ENCODE data around the gene ACSL3. TPM values are rescaled to one million over a fixed set of nuclear protein-coding genes. Genes with fewer than 3 reads are reported as not detected.
A peak's percentile ranks its signal among the peaks of the same experiment; 100 is the strongest.
"Not testable (repeated sequence)": the region's sequence is repeated elsewhere in the genome, so short reads cannot be mapped to it uniquely, and the experiment has no call there.

The ACSL3 gene
- total RNA-seq, 1 donor from 2014 or later: 87.0 TPM

DNA sequence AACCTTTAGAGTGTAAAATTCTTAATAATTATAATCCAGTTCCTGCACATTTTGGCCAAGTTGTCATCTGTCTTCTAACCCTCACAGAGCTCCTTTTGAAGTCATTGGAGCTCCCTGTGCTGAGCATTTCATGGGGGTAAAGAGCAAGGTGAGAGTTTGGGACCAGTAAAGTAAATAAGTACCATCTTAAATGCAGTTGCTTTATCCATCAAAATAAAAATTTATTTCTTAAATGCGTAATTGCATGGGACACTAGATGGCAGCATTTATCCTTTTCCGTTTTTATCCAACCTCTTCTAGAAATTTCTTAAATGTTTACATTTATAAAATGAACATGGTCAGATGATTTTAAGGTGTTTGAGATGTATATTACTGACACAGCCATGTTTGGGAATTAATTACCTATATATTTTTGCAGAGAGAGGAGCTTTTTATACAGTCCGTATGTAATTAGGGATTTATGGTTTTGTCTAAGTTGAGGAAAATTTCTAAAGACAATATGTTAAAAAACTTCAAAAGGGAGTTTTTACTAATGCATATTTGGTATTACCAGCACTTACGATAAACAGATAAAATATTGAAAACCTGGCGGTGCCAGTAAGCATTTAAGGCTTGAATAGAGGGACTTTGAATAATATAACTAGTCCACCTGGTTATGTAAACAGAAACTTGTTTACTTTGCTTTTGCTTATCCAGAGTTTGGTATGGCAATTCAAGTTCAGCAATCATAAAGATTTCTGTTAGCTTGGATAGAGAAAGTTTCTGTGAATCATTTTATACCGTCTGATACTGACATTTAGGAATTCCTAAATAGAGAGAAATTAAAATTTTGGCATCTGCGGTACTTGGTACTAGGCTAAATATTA lies 54.5 kb downstream of the ACSL3 start:
- Mint-ChIP-seq H3K36me3 (ENCODE audit: unreplicated experiment) (no peaks in the 10 kb centered on the region), H3K27ac (ENCODE audit: unreplicated experiment) (no peak overlapping the region), H3K4me3 (ENCODE audit: unreplicated experiment) (no peak overlapping the region), H3K4me1 (ENCODE audit: low read depth, unreplicated experiment) (peaks cover 8% of the 10 kb centered on the region), H3K9me3 (ENCODE audit: unreplicated experiment) (no peaks in the 10 kb centered on the region), H3K27me3 (ENCODE audit: unreplicated experiment) (no peaks in the 10 kb centered on the region)
- peak; percentile 70 for TF ChIP-seq CTCF (IDR thresholded peaks at IDR 0.05; ENCODE audit: partially characterized antibody, unreplicated experiment)
- no peak for DNase-seq

DNA sequence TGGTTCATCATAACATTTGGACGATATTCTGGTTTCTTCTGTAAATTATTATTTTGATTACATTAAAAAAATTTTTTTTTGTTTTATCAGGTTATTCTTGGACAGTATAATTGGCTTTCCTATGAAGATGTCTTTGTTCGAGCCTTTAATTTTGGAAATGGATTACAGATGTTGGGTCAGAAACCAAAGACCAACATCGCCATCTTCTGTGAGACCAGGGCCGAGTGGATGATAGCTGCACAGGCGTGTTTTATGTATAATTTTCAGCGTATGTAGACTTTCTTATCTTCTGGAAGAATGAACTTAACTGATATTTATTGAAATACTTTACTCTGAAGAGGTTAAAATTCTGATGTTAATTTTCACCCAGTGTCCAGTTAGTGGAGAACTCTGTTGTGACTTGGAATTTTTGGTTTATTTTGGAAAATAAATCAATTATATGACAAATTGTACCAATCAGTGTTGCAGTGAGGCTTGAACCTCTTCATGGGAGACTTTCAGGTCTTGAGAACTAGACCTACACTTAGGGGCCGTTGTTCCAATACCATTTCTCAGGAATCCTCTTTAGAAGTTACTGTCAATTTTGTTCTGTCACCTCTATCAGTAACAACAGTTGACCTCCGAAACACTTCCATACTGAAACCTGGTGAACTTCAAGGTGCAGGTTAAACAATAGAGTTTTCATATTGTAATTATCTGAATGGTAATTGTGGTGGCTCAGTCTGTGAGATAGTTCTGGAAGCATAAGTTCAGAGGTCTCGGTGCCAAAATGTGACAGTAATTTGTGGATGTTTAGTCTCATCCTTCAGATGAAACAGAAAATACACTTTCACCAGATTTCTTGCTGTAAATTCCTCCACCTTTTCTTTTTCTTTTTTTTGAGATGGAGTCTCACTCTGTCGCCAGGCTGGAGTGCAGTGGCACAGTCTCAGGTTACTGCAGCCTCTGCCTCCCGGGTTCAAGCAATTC lies 55.7 kb downstream of the ACSL3 start:
- Mint-ChIP-seq H3K27ac (ENCODE audit: unreplicated experiment) (no peak overlapping the region), H3K4me3 (ENCODE audit: unreplicated experiment) (no peak overlapping the region), H3K9me3 (ENCODE audit: unreplicated experiment) (no peaks in the 10 kb centered on the region), H3K36me3 (ENCODE audit: unreplicated experiment) (no peaks in the 10 kb centered on the region), H3K4me1 (ENCODE audit: low read depth, unreplicated experiment) (peaks cover 8% of the 10 kb centered on the region), H3K27me3 (ENCODE audit: unreplicated experiment) (no peaks in the 10 kb centered on the region)
- no peak for TF ChIP-seq CTCF (IDR thresholded peaks at IDR 0.05; ENCODE audit: partially characterized antibody, unreplicated experiment)
- no peak for DNase-seq

DNA sequence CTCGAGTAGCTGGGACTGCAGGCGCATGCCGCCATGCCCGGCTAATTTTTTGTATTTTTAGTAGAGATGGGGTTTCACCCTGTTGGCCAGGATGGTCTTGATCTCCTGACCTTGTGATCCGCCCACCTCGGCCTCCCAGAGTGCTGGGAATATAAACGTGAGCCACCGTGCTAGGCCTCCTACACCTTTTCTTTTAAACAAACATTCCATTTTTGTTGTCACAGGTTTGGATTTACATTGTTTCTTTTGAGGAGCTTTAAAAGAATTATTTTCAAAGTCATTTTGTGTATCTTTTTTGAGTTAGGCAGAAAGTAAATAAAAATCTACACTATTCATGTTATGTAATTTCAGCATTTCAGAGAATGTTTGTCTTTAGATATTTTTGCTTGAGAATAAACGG lies 56.4 kb downstream of the ACSL3 start:
- not testable (repeated sequence) for H3K27ac Mint-ChIP-seq (ENCODE audit: unreplicated experiment); H3K9me3 Mint-ChIP-seq (ENCODE audit: unreplicated experiment); DNase-seq; H3K4me1 Mint-ChIP-seq (ENCODE audit: low read depth, unreplicated experiment); H3K27me3 Mint-ChIP-seq (ENCODE audit: unreplicated experiment); H3K36me3 Mint-ChIP-seq (ENCODE audit: unreplicated experiment); H3K4me3 Mint-ChIP-seq (ENCODE audit: unreplicated experiment)

DNA sequence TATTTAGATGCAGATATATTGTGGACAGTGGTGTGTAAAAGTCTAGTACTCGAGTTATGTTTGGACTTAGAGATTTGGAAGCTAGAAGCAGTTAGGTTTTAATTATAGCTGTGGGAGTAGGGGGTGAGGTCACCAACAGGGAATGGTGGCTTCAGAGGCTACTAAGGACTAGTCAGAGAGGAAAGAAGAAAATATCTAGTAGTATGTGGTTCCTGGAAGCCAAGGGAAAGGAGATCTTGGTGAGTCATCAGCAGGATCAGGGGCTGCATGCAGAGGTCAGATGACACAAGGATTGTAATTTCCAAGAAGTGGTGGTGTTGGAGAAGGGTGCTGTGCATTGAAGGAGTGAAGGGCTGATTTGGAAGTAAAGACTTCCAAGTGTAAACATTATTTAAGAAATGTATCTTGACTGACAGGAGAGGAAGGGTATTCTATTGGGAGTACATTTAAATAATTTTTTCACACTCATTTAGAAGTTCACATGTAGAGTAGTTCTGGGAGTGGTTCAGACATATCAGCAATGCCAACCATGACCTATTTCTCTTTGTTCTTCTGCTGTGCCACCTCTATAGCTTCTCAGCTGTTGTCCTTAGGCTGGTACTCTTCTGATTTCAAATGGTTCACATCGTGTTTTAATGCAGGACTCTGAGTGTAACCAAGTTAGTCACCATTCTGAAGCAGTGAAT lies 59.1 kb downstream of the ACSL3 start:
- H3K27me3 Mint-ChIP-seq (ENCODE audit: unreplicated experiment): no peaks in the 10 kb centered on the region
- no peaks in the 10 kb centered on the region for H3K36me3 Mint-ChIP-seq (ENCODE audit: unreplicated experiment)
- H3K27ac Mint-ChIP-seq (ENCODE audit: unreplicated experiment): no peak overlapping the region

More for the DNA sequence above, 59.1 kb downstream of the ACSL3 start:
- no peak for DNase-seq
- TF ChIP-seq CTCF (IDR thresholded peaks at IDR 0.05; ENCODE audit: partially characterized antibody, unreplicated experiment): no peak
- Mint-ChIP-seq H3K4me3 (ENCODE audit: unreplicated experiment) (no peak overlapping the region), H3K4me1 (ENCODE audit: low read depth, unreplicated experiment) (no peaks in the 10 kb centered on the region), H3K9me3 (ENCODE audit: unreplicated experiment) (no peaks in the 10 kb centered on the region)

Data from glutamatergic neuron (in vitro differentiated cells).